Astrocyte of the spinal cord (primary cell): ENCODE results near the gene PHYKPL.
"Not testable (repeated sequence)": the region's sequence is repeated elsewhere in the genome, so short reads cannot be mapped to it uniquely, and the experiment has no call there.

ENCODE experiments used
- DNase-seq: peaks from one replicate; pipeline ENCODE4 v3.0.0; 2011; ENCODE audit warnings: low read depth, low spot score
- H3K4me3 ChIP-seq: 2 replicates; pipeline ENCODE4 v1.5.1; 2011; ENCODE audit warnings: low read depth, mild to moderate bottlenecking, low read length, moderate library complexity
- CTCF ChIP-seq: IDR thresholded peaks from 2 replicates; pipeline ENCODE4 v1.5.1; 2012; ENCODE audit warnings: low read depth, mild to moderate bottlenecking, low read length, inconsistent platforms
- in situ Hi-C: cut with HindIII; loops from 2 replicates; pipeline ENCODE4 v1.10.0; 2017; ENCODE audit warnings: low sequenced_read_pairs

Gene PHYKPL

GRCh38 chr5:178203670-178204181, 28.9 kb downstream of the PHYKPL start:
- no peak for DNase-seq
- in situ Hi-C loops = no loop called here
- no peak for TF ChIP-seq CTCF
- H3K4me3 ChIP-seq = peak overlapping the region; percentile 86

- no peak overlapping the region for H3K4me3 ChIP-seq
- TF ChIP-seq CTCF = no peak
- no peak for DNase-seq
- in situ Hi-C loops = no loop called here
Observed at GRCh38 chr5:178202541-178202940, 30.1 kb downstream of the PHYKPL start.

- no peak for TF ChIP-seq CTCF
- in situ Hi-C loops = no loop called here
- H3K4me3 ChIP-seq = no peak overlapping the region
- DNase-seq = no peak
Observed at GRCh38 chr5:178201927-178202235, 30.7 kb downstream of the PHYKPL start.

DNA sequence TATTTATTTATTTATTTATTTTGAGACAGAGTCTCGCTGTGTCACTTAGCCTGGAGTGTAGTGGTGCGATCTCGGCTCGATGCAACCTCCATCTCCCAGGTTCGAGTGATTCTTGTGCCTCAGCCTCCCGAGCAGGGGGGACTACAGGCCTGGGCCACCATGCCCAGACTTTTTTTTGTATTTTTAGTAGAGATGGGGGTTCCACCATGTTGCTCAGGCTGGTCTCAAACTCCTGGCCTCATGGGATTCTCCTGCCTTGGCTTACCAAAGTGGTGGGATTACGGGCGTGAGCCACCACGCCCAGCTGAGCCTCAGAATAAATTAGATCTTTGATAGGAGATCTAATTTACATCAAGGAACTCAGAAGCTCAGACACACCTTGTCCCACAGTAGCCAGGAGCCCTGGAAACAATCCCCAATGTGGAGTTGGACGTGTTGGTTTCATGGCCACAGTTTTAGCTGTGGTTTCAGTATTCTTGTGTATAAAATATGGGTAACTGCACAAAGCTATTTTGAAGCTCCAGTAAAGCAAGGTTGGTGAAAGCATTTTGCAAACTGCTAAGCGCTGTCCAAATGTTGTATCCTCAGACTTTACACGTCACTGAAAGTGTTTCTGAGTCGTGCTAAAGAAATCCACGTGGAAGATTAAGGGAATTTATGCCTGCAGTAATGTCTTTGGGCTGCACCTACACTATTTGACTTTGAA, 31.2 kb downstream of the PHYKPL start:
- H3K4me3 ChIP-seq = no peak overlapping the region
- TF ChIP-seq CTCF = no peak
- in situ Hi-C loops = no loop called here
- peak; percentile 29 for DNase-seq

DNA sequence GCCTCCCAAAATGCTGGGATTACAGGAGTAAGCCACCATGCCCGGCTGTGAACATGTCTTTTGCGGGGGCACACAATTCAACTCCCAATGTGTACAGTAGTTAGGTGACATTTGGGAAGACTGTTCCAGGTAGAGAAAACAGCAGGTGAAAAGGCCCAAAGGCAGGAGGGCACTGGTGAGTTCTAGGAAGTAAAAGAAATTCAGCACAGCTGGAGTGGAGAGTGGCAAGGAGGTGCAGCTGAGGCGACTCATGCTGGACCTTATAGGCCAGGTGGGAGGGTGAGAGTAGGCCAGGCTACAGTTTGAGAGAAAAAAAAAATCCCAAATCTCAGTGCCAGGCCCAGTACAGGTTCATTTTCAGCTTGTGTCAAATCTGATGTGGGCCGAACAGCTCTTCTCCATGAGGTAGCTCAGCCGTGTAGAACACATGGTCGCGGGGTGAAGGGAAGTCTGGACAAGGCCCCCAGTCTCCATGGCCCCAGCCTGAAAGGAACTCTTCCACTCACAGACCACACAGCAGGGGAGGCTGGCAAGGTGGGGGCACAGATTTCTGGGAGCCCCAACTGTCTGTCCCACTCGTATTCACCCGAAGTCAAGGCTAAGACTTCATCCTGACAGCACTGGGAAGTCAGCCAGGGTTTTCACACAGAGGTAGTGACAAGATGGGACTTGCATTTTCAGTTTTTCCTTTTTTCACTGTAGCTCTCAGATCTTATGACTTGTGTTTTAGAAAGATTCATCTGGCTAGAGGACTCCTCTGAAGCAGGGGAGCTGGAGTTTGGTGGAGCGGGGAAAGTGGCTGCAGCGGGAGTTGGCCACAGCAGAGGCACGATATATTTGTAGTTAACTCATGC, 32.8 kb downstream of the PHYKPL start:
- in situ Hi-C loops = no loop called here
- no peak for TF ChIP-seq CTCF
- no peak overlapping the region for H3K4me3 ChIP-seq
- DNase-seq = no peak

- DNase-seq = no peak
- no peak overlapping the region for H3K4me3 ChIP-seq
- in situ Hi-C loops = no loop called here
- no peak for TF ChIP-seq CTCF
Observed at GRCh38 chr5:178198706-178199105, 33.9 kb downstream of the PHYKPL start.

- DNase-seq, in situ Hi-C loops, H3K4me3 ChIP-seq: not testable (repeated sequence)
Observed at GRCh38 chr5:178198151-178198550, 34.5 kb downstream of the PHYKPL start.
